GM12878 (cell line): ENCODE data around the gene PRKG1. TPM values are rescaled to one million over a fixed set of nuclear protein-coding genes. Genes with fewer than 3 reads are reported as not detected.

Source experiments
- ATAC-seq: fragments of 200-7000 bp; cut with Tn5 transposase; 3 replicates; pipeline ENCODE4 v1.9.1; 2020; ENCODE audit warnings: mild to moderate bottlenecking, moderate library complexity
- BruUV-seq: library from RNA; stranded (reverse); fragments of 400-500 nt; replicated peaks from 2 replicates; lab custom pipeline; 2021; lab: Mats Ljungman, UMichigan
- CTCF ChIA-PET: fragments of 300-600 bp; sonication (Branson Sonifier 250); formaldehyde crosslinking; extraction: SDS; loops from one replicate; lab custom pipeline; 2021; ENCODE audit warnings: inconsistent platforms; lab: Yijun Ruan, JAX
- POLR2A ChIA-PET: fragments of 350-600 bp; formaldehyde crosslinking; extraction: SDS; loops from one replicate; lab custom pipeline; 2021; ENCODE audit warnings: inconsistent platforms; lab: Charles Lee
- RAD21 ChIA-PET: fragments of 300-600 bp; sonication (Branson Sonifier 250); formaldehyde crosslinking; loops from one replicate; lab custom pipeline; 2023; ENCODE audit warnings: antibody characterized with exemption; ENCODE audit not compliant: unreplicated experiment; lab: Charles Lee
- SMC1A ChIA-PET: fragments of 300-600 bp; sonication (Branson Sonifier 250); formaldehyde crosslinking; loops from one replicate; lab custom pipeline; 2023; ENCODE audit not compliant: unreplicated experiment, uncharacterized antibody; lab: Charles Lee
- DNase-seq: peaks from one replicate; pipeline ENCODE4 v3.0.0-alpha.2; 2011; ENCODE audit warnings: low read depth, low spot score
- FAIRE-seq: peaks from 3 replicates; lab custom pipeline; 2011; peaks lifted over from hg19 to GRCh38; lab: Jason Lieb, UNC
- H2AFZ ChIP-seq: 2 replicates; pipeline ENCODE4 v1.6.0; 2011; ENCODE audit warnings: low read depth, low read length, control low read depth; ENCODE audit not compliant: control insufficient read depth
- H3K27ac ChIP-seq: 2 replicates; pipeline ENCODE4 v1.5.1; 2011; ENCODE audit warnings: control low read depth; ENCODE audit not compliant: control insufficient read depth, insufficient read depth
- H3K27me3 ChIP-seq, 2 experiments: replicated peaks in 1 of 2; 2 replicates each; pipeline versions ENCODE4 v1.6.0 to v1.6.1; 2011; ENCODE audit warnings: low read length in 1 of 2; ENCODE audit not compliant: control insufficient read depth in 2 of 2, insufficient read depth in 2 of 2
- H3K36me3 ChIP-seq, 2 experiments: 2 replicates each; pipeline ENCODE4 v1.5.1; 2011; ENCODE audit warnings: low read length in 1 of 2; ENCODE audit not compliant: control insufficient read depth in 2 of 2, insufficient read depth in 2 of 2
- H3K4me1 ChIP-seq: 2 replicates; pipeline ENCODE4 v1.6.1; 2011; ENCODE audit warnings: mild to moderate bottlenecking, low read length, moderate library complexity, mixed read lengths; ENCODE audit not compliant: control insufficient read depth, insufficient read depth
- H3K4me2 ChIP-seq: 2 replicates; pipeline ENCODE4 v1.6.0; 2011; ENCODE audit warnings: control low read depth; ENCODE audit not compliant: control insufficient read depth, insufficient read depth
- H3K4me3 ChIP-seq: fragments of 200-600 bp; sonication (generic); 2 replicates; pipeline ENCODE4 v1.5.1; 2016
- H3K79me2 ChIP-seq: 2 replicates; pipeline ENCODE4 v1.6.0; 2011; ENCODE audit warnings: low read length; ENCODE audit not compliant: control insufficient read depth, insufficient read depth
- H3K9ac ChIP-seq: 2 replicates; pipeline ENCODE4 v1.8.0; 2011; ENCODE audit warnings: low read length, control low read depth, mixed read lengths; ENCODE audit not compliant: control insufficient read depth, insufficient read depth
- H3K9me3 ChIP-seq: replicated peaks from 3 replicates; pipeline ENCODE4 v1.5.1; 2011; ENCODE audit warnings: mild to moderate bottlenecking, low read length; ENCODE audit not compliant: control insufficient read depth, insufficient read depth
- H4K20me1 ChIP-seq: 2 replicates; pipeline ENCODE4 v1.6.0; 2011; ENCODE audit not compliant: control insufficient read depth, insufficient read depth
- FOXK2 ChIP-seq: fragments of 450-650 bp; IDR thresholded peaks from 2 replicates; pipeline ENCODE4 v1.6.1; 2017; ENCODE audit warnings: mild to moderate bottlenecking, moderate library complexity
- MTA2 ChIP-seq: fragments of 450-650 bp; IDR thresholded peaks from 2 replicates; pipeline ENCODE4 v1.6.1; 2016; ENCODE audit warnings: low read depth, mild to moderate bottlenecking, moderate library complexity
- RBBP5 ChIP-seq: fragments of 200-600 bp; sonication (generic); conservative IDR thresholded peaks from 2 replicates; pipeline ENCODE4 v1.6.1; 2016
- SRF ChIP-seq, 2 experiments: IDR thresholded peaks; 2 replicates each; pipeline ENCODE4 v1.6.1; 2011; ENCODE audit warnings: low read depth in 2 of 2, low read length in 2 of 2, mild to moderate bottlenecking in 1 of 2, moderate library complexity in 1 of 2
- WGBS: methylation state at CpG from one replicate; pipeline ENCODE4 v1.1.6; 2016; ENCODE audit warnings: low lambda C conversion rate; ENCODE audit not compliant: insufficient replicate concordance, insufficient coverage; ENCODE audit errors: missing lambda C conversion rate; 5-methylcytosine and 5-hydroxymethylcytosine counted together
- in situ Hi-C: fragments of 300-500 bp; cut with MboI; formaldehyde crosslinking; loops from 9 replicates; pipeline ENCODE4 v1.14.3; 2018; ENCODE audit warnings: mixed read lengths
- intact Hi-C: fragments of 100-400 bp; cut with micrococcal nuclease; formaldehyde crosslinking; loops from one replicate; pipeline ENCODE4 v1.14.2; 2022; ENCODE audit not compliant: unreplicated experiment
- polyA plus RNA-seq, 11 experiments: library from polyadenylated mRNA; depleted of rRNA in 4 of 11; unstranded in 6 of 11; stranded (reverse) in 5 of 11; fragments of >200 nt; fragmentation: Nextera tagmentation in 4 of 11; fragmentation: Illumina TruSeq in 1 of 11; extraction: Ambion mirVana in 4 of 11; extraction: Trizol in 1 of 11; gene quantifications; 1 replicate in 1 of 11; 2 replicates in 10 of 11; pipeline versions ENCODE4 v1.2.1 to v1.2.3, GENCODE V29; 2011 to 2016; ENCODE audit warnings: inconsistent platforms in 2 of 11, missing spikeins in 2 of 11, low read depth in 1 of 11
- total RNA-seq, 4 experiments: library from RNA; depleted of rRNA in 3 of 4; stranded (reverse); fragments of >200 nt in 3 of 4; fragmentation: Illumina TruSeq in 1 of 4; extraction: Trizol in 1 of 4; gene quantifications; 2 replicates each; pipeline versions ENCODE4 v1.2.1 to v1.2.3, GENCODE V29; 2013 to 2021
- TF ChIP-seq, protein P1 (sequence below): fragments of 150-350 bp; IDR thresholded peaks from 2 replicates; pipeline ENCODE4 v1.6.1; 2016; ENCODE audit warnings: low read depth, low read length

Gene PRKG1
- total and polyA plus RNA-seq, 10 of the 15 experiments (the other 5 are each of a cell fraction or from before 2014, with no cell fraction given) = 0.04 to 0.05 TPM; not detected in 8

GRCh38 chr10:51918440-51918839 lies 844.2 kb downstream of the PRKG1 start:
- no peak for TF ChIP-seq RBBP5
- no peak for TF ChIP-seq SRF (IDR thresholded peaks at IDR 0.05; ENCODE audit: low read depth in 2 of 2, low read length in 2 of 2)
- no peak for TF ChIP-seq FOXK2
- TF ChIP-seq, protein P1, sequence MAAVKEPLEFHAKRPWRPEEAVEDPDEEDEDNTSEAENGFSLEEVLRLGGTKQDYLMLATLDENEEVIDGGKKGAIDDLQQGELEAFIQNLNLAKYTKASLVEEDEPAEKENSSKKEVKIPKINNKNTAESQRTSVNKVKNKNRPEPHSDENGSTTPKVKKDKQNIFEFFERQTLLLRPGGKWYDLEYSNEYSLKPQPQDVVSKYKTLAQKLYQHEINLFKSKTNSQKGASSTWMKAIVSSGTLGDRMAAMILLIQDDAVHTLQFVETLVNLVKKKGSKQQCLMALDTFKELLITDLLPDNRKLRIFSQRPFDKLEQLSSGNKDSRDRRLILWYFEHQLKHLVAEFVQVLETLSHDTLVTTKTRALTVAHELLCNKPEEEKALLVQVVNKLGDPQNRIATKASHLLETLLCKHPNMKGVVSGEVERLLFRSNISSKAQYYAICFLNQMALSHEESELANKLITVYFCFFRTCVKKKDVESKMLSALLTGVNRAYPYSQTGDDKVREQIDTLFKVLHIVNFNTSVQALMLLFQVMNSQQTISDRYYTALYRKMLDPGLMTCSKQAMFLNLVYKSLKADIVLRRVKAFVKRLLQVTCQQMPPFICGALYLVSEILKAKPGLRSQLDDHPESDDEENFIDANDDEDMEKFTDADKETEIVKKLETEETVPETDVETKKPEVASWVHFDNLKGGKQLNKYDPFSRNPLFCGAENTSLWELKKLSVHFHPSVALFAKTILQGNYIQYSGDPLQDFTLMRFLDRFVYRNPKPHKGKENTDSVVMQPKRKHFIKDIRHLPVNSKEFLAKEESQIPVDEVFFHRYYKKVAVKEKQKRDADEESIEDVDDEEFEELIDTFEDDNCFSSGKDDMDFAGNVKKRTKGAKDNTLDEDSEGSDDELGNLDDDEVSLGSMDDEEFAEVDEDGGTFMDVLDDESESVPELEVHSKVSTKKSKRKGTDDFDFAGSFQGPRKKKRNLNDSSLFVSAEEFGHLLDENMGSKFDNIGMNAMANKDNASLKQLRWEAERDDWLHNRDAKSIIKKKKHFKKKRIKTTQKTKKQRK = no peak
- TF ChIP-seq MTA2 = no peak
- RAD21 ChIA-PET = no interaction called here
- H3K4me3 ChIP-seq = no peak overlapping the region
- 0 out of 2 replicates have a peak overlapping the region, but pooled peaks have one; percentile 32 for H3K4me2 ChIP-seq
- H3K27me3 ChIP-seq = no peaks in the 10 kb centered on the region
- H3K36me3 ChIP-seq = no peaks in the 10 kb centered on the region
- H3K4me1 ChIP-seq = no peaks in the 10 kb centered on the region
- no peak overlapping the region for H3K9ac ChIP-seq
- FAIRE-seq = no peak
- ATAC-seq = no peak
- no peak overlapping the region for H2AFZ ChIP-seq
- no peak overlapping the region for H3K27ac ChIP-seq
- intact Hi-C loops = no loop called here
- DNase-seq = no peak
- SMC1A ChIA-PET = interaction anchor here (0.5 kb wide), 1 partner anchor 1305 kb away, joined by 3 read pairs; no protein-coding TSS in a partner anchor
- BruUV-seq = no TSS peak
- CTCF ChIA-PET = interaction anchor here (0.7 kb wide), 1 partner anchor 855 kb away, joined by 3 read pairs; no protein-coding TSS in a partner anchor
- H3K9me3 ChIP-seq = no peaks in the 10 kb centered on the region
- H4K20me1 ChIP-seq = no peaks in the 10 kb centered on the region
- 47% methylated on average over 2 of the region's 2 CpGs for WGBS
- in situ Hi-C loops = no loop called here
- POLR2A ChIA-PET = no interaction called here
- no peaks in the 10 kb centered on the region for H3K79me2 ChIP-seq
